AG04449 (cell line): ENCODE results near the gene VSIR.

Source experiments
- CTCF ChIA-PET: fragments of 350-600 bp; formaldehyde crosslinking; extraction: SDS; loops from one replicate; lab custom pipeline; 2021; ENCODE audit warnings: antibody characterized with exemption; lab: Yijun Ruan, JAX
- POLR2A ChIA-PET: fragments of 400-600, 350-600 bp; formaldehyde crosslinking; extraction: SDS; loops from one replicate; lab custom pipeline; 2020; ENCODE audit warnings: antibody characterized with exemption, inconsistent platforms; lab: Yijun Ruan, JAX
- DNase-seq: peaks from one replicate; pipeline ENCODE4 v3.0.0-alpha.2; 2010; ENCODE audit warnings: low read depth, low spot score
- H3K4me3 ChIP-seq: 2 replicates; pipeline ENCODE4 v1.5.1; 2011; ENCODE audit warnings: low read depth, mild to moderate bottlenecking, control low read depth, low read length
- CTCF ChIP-seq: IDR thresholded peaks from one replicate; pipeline ENCODE4 v1.5.1; 2011; ENCODE audit warnings: mild to moderate bottlenecking, moderate library complexity, low read length, control low read depth, inconsistent platforms; ENCODE audit not compliant: insufficient read depth; ENCODE audit errors: missing control alignments

Gene VSIR

GRCh38 chr10:71712572-71713134 lies 60.7 kb downstream of the VSIR start:
- DNase-seq, result no peak
- no peak for TF ChIP-seq CTCF
- POLR2A ChIA-PET, result interaction anchor here (0.6 kb wide), 1 partner anchor 374 kb away, joined by 4 read pairs; no protein-coding TSS in a partner anchor
- H3K4me3 ChIP-seq, result no peak overlapping the region
- CTCF ChIA-PET, result interaction anchor here (0.9 to 4.4 kb wide), 7 partner anchors 10 to 393 kb away, joined by 4 to 29 read pairs (median 8); partner anchors contain the start of genes SLC29A3 and VSIR

GRCh38 chr10:71712170-71712569 lies 61.1 kb downstream of the VSIR start:
- POLR2A ChIA-PET, result no interaction called here
- TF ChIP-seq CTCF, result no peak
- DNase-seq, result no peak
- CTCF ChIA-PET, result interaction anchor here (1.2 to 4.4 kb wide), 8 partner anchors 10 to 396 kb away, joined by 3 to 29 read pairs (median 7); partner anchors contain the start of genes SLC29A3 and VSIR
- no peak overlapping the region for H3K4me3 ChIP-seq

GRCh38 chr10:71711052-71711623 lies 62.2 kb downstream of the VSIR start:
- CTCF ChIA-PET, result interaction anchor here (0.9 to 4.4 kb wide), 9 partner anchors 12 to 407 kb away, joined by 3 to 29 read pairs (median 5); partner anchors contain the start of genes SLC29A3 and VSIR
- no peak for TF ChIP-seq CTCF
- POLR2A ChIA-PET, result interaction anchor here (0.6 kb wide), 1 partner anchor 34 kb away, joined by 3 read pairs; no protein-coding TSS in a partner anchor

GRCh38 chr10:71710519-71710918 lies 62.8 kb downstream of the VSIR start:
- CTCF ChIA-PET, result interaction anchor here (0.9 to 4.4 kb wide), 3 partner anchors 15 to 407 kb away, joined by 3 to 29 read pairs (median 8); partner anchors contain the start of gene VSIR
- POLR2A ChIA-PET, result no interaction called here
- no peak for TF ChIP-seq CTCF
- no peak overlapping the region for H3K4me3 ChIP-seq
- no peak for DNase-seq

More at GRCh38 chr10:71711052-71711623, 62.2 kb downstream of the VSIR start:
- H3K4me3 ChIP-seq, result no peak overlapping the region
- no peak for DNase-seq

GRCh38 chr10:71708897-71709882 lies 64.1 kb downstream of the VSIR start:
- DNase-seq, result no peak
- no peak overlapping the region for H3K4me3 ChIP-seq
- POLR2A ChIA-PET, result no interaction called here
- CTCF ChIA-PET, result interaction anchor here (0.7 to 6.2 kb wide), 18 partner anchors 10 to 407 kb away, joined by 3 to 73 read pairs (median 3); partner anchors contain the start of genes C10orf105 and SLC29A3
- no peak for TF ChIP-seq CTCF
